Upper lobe of left lung (tissue), 4 donors: ENCODE measurements around the gene QSOX1.

ENCODE experiments used
- CTCF ChIP-seq, 6 experiments: fragments of 450-650 bp in 4 of 6; fragments of 200-600 bp in 2 of 6; sonication (generic) in 2 of 6; IDR thresholded peaks; one replicate each; pipeline ENCODE4 v1.5.1; 2016 to 2019; ENCODE audit warnings: antibody characterized with exemption in 6 of 6
- POLR2A ChIP-seq, 4 donors: fragments of 450-650 bp; IDR thresholded peaks; one replicate each; pipeline ENCODE4 v1.5.1; 2016 to 2017; ENCODE audit warnings: antibody characterized with exemption in 4 of 4, mild to moderate bottlenecking in 2 of 4

- TF ChIP-seq CTCF (IDR thresholded peaks at IDR 0.05) (no peak), POLR2A (IDR thresholded peaks at IDR 0.05) (no peak)
Measured at GRCh38 chr1:180201451-180202200, 47.0 kb downstream of the QSOX1 start.
